Adipocyte (in vitro differentiated cells): ENCODE data around the gene GPR149.

Source experiments
- DNase-seq: peaks from one replicate; pipeline ENCODE4 v3.0.0-alpha.2; 2015; ENCODE audit warnings: low read depth
- H3K27me3 ChIP-seq: replicated peaks from 2 replicates; pipeline ENCODE4 v1.7.0; 2013; ENCODE audit warnings: mild to moderate bottlenecking, low read length, moderate library complexity; ENCODE audit not compliant: control insufficient read depth, insufficient read depth
- H3K36me3 ChIP-seq: 2 replicates; pipeline ENCODE4 v1.7.0; 2013; ENCODE audit warnings: low read length, mild to moderate bottlenecking, moderate library complexity; ENCODE audit not compliant: control insufficient read depth, insufficient read depth, severe bottlenecking
- H3K4me1 ChIP-seq: 2 replicates; pipeline ENCODE4 v1.7.0; 2013; ENCODE audit warnings: mild to moderate bottlenecking, low read length, moderate library complexity; ENCODE audit not compliant: control insufficient read depth, insufficient read depth
- H3K4me3 ChIP-seq: 2 replicates; pipeline ENCODE4 v1.7.0; 2013; ENCODE audit warnings: mild to moderate bottlenecking, low read length, moderate library complexity
- H3K9ac ChIP-seq: 2 replicates; pipeline ENCODE4 v1.7.0; 2013; ENCODE audit warnings: mild to moderate bottlenecking, low read length, moderate library complexity
- H3K9me3 ChIP-seq: 2 replicates; pipeline ENCODE4 v1.7.0; 2013; ENCODE audit warnings: mild to moderate bottlenecking, low read length, moderate library complexity; ENCODE audit not compliant: control insufficient read depth

Gene GPR149

DNA sequence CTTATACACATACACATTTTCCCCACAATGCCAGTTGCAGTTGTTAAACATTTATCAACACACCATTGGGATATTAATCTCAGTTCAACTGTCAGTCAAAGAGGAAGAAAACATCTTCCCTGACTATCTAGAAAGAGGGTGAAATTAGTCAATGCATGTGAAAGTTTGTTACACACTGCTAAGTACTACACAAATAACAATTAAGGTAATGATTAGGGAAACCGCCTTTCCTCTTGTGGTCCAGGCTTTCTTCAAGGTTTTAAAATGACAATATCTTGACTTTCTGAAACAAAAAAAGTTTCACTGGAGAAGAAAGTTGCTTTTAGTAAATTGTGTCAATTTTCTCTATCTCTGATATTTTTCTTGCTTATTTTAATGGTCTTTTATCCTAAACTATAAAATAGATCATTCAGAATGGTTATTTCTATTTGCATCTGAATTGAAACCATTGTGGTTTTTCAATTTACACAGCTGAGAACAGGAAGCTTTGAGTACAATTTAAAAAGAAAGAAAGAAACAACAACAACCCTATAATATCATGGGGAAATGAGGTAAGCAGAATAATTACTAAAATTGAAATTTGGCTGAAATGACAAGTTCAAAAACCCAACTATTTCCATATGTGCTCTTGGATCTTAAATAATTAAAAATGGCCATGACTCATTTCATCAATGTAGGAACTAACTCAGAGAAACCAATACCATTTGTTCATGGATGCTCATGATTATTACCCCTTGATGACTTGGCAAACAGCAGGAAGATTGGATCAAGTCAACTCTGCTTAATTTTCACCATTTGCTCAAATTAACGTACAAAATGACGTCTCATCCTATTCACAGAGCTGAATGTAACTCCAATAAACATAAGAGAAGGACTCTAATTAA is 31.7 kb downstream of the GPR149 start:
- H3K9ac ChIP-seq = no peak overlapping the region
- no peak overlapping the region for H3K4me3 ChIP-seq
- H3K27me3 ChIP-seq = no peaks in the 10 kb centered on the region
- H3K36me3 ChIP-seq = no peaks in the 10 kb centered on the region
- no peaks in the 10 kb centered on the region for H3K4me1 ChIP-seq
- no peak for DNase-seq
- H3K9me3 ChIP-seq = no peaks in the 10 kb centered on the region

DNA sequence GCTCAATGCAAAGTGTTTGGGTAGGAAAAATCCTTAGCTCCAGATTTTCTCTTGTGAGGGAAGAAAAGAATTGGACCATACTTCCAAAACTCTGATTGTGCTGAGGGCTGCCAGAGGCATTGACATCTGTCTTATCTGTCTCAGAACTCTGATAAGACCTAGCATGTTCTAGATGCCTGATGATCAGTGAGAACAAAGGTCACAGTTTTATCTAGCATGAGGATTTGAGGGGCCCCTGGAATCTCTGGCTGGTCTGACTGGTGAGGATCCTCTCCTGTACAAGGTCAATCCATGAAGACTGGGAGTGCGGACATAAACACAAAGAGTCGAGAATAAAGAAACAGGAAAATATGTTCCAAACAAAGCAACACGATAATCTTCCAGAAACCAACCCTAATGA is 40.1 kb downstream of the GPR149 start:
- no peak for DNase-seq
- Histone ChIP-seq H3K4me1 (no peaks in the 10 kb centered on the region), H3K36me3 (no peaks in the 10 kb centered on the region), H3K4me3 (no peak overlapping the region), H3K27me3 (no peaks in the 10 kb centered on the region), H3K9me3 (no peaks in the 10 kb centered on the region), H3K9ac (no peak overlapping the region)

DNA sequence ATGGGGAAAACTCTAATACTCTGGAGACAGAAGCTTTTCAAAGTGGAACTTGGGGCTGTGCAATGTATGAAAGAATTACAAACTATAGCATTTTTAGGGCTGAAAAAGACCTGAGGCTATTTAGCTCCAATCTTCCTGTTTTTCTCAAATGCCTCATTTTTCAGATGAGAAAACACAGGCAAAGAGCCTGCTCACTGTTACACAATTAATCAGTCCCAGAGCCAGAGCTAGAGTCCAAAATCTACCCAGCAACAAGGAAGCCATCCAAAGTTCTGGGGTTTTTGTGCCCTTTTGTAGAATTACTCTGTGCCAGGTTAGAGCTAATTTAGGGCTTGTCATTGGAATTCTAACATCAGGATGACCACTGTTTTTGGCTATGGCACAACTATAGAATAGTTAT is 45.5 kb downstream of the GPR149 start:
- Histone ChIP-seq H3K27me3 (no peaks in the 10 kb centered on the region), H3K36me3 (no peaks in the 10 kb centered on the region), H3K4me1 (peaks cover 4% of the 10 kb centered on the region), H3K9me3 (no peaks in the 10 kb centered on the region), H3K4me3 (no peak overlapping the region), H3K9ac (no peak overlapping the region)
- DNase-seq = peak; percentile 7

DNA sequence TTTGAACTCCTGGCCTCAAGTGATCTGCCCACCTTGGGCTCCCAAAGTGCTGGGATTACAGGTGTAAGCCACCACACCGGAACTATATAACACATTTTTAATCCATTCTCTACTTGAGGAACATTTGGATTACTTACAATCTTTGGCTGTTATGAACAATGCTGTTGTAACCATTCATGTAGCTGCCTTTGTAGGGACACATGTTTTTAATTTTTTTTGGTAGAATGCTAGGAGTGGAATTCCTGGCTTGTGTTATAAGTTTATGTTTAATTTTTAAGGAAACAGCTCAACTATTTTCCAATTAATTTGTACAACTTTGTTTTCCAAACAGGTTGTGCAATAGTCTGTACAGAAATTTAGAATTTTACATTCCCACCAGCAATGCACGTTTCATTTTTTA is 51.7 kb downstream of the GPR149 start:
- H3K9ac ChIP-seq = no peak overlapping the region
- no peaks in the 10 kb centered on the region for H3K4me1 ChIP-seq
- H3K9me3 ChIP-seq = no peaks in the 10 kb centered on the region
- H3K4me3 ChIP-seq = no peak overlapping the region
- DNase-seq = peak; percentile 2
- H3K36me3 ChIP-seq = no peaks in the 10 kb centered on the region
- H3K27me3 ChIP-seq = no peaks in the 10 kb centered on the region

DNA sequence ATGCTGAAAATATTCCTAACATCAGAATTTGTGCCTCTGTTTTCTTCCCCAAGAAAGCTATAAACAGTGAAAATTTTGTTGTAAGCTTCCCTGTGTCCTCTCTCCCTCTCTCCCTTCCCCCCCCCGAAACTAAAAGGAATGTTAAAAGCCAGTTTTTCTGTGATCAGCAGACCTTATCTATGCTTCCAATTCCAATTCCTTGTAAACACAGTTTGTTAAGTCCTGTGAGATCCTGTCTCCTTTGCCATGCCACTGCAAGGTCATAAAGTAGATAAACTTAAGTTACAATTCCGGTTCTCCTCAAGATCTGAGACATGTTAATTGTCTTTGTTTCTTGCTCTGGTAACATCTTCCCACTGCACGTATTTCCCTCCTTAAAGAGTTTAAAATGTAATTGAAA is 62.8 kb downstream of the GPR149 start:
- no peak overlapping the region for H3K4me3 ChIP-seq
- no peak for DNase-seq
- no peaks in the 10 kb centered on the region for H3K27me3 ChIP-seq
- no peaks in the 10 kb centered on the region for H3K9me3 ChIP-seq
- no peak overlapping the region for H3K9ac ChIP-seq
- H3K4me1 ChIP-seq = no peaks in the 10 kb centered on the region
- H3K36me3 ChIP-seq = no peaks in the 10 kb centered on the region

DNA sequence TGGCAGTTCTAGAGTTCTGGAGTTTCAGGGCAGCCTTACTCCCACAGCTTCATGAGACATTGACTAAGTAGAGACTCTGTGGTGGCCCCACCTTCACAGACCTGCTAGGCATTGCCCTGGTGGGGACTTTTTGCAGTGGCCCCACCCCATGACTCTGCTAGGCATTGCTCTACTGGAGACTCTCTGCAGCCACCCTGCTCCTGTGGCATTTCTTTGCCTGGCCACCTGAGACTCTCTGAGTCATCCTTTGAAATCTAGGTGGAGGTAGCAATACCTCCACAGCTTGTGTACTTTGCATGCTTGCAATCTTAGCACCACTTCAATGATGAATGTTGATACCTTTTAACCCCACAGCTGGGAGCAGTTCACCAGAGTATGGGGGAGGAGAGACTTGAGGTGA is 65.1 kb downstream of the GPR149 start:
- Histone ChIP-seq H3K9me3 (no peaks in the 10 kb centered on the region), H3K4me1 (no peaks in the 10 kb centered on the region), H3K36me3 (no peaks in the 10 kb centered on the region), H3K4me3 (no peak overlapping the region), H3K27me3 (no peaks in the 10 kb centered on the region), H3K9ac (no peak overlapping the region)
- no peak for DNase-seq

DNA sequence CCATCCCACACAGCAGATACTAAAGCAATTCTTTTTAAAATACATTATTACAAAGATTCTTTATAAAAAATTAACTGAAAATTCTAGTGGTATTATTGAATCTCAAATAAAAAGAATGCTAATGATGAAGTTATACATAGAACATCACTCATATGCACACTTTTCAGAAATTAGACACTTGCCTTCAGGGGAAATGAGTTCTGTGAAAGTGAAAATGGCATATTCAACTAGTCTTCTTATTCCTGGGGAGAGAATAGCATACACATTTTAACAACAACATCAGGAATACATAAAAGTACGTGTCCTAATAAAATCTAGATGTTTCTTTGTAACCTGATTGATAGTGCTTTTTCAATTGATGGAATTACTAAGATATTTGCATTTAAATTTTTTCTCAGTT is 68.9 kb downstream of the GPR149 start:
- no peaks in the 10 kb centered on the region for H3K27me3 ChIP-seq
- no peaks in the 10 kb centered on the region for H3K4me1 ChIP-seq
- H3K9me3 ChIP-seq = no peaks in the 10 kb centered on the region
- H3K36me3 ChIP-seq = no peaks in the 10 kb centered on the region
- H3K4me3 ChIP-seq = no peak overlapping the region
- no peak for DNase-seq
- no peak overlapping the region for H3K9ac ChIP-seq

DNA sequence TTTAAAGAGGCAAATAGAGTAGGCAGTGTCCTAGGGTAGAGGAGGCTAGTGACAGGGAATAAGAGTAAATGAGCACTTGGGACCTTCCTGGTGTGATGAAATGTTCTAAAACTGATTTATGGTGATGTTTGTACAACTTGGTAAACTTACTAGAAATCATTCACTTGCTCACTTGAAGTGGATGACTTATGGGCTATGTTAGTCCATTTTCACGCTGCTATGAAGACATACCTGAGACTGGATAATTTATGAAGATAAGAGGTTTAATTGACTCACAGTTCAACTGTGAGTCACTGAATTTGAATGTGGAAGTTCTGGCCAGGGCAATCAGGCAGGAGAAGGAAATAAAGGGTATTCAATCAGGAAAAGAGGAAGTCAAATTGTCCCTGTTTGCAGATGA is 74.0 kb downstream of the GPR149 start:
- Histone ChIP-seq H3K9ac (no peak overlapping the region), H3K9me3 (no peaks in the 10 kb centered on the region), H3K4me1 (no peaks in the 10 kb centered on the region), H3K27me3 (no peaks in the 10 kb centered on the region), H3K36me3 (no peaks in the 10 kb centered on the region), H3K4me3 (no peak overlapping the region)
- DNase-seq = no peak

DNA sequence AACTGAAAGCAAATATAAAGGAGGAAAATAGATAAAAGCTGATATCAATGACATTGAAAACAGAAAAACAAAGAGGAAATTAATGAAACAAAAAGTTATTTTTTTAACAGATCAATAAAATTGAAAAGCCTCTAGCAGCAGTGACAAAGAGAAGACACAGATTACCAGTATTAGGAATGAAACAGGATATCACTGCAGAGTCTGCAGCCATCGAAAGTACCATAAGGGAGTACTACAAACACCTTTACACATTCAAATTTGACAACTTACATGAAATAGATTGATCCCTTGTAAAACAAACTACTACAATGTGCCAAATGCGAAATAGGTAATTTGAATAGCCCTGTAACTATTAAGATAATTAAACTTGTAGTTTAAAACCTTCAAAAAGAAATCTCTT is 80.8 kb downstream of the GPR149 start:
- no peaks in the 10 kb centered on the region for H3K9me3 ChIP-seq
- H3K4me1 ChIP-seq = no peaks in the 10 kb centered on the region
- H3K36me3 ChIP-seq = no peaks in the 10 kb centered on the region
- H3K27me3 ChIP-seq = no peaks in the 10 kb centered on the region
- no peak overlapping the region for H3K4me3 ChIP-seq
- no peak for DNase-seq
- H3K9ac ChIP-seq = no peak overlapping the region

DNA sequence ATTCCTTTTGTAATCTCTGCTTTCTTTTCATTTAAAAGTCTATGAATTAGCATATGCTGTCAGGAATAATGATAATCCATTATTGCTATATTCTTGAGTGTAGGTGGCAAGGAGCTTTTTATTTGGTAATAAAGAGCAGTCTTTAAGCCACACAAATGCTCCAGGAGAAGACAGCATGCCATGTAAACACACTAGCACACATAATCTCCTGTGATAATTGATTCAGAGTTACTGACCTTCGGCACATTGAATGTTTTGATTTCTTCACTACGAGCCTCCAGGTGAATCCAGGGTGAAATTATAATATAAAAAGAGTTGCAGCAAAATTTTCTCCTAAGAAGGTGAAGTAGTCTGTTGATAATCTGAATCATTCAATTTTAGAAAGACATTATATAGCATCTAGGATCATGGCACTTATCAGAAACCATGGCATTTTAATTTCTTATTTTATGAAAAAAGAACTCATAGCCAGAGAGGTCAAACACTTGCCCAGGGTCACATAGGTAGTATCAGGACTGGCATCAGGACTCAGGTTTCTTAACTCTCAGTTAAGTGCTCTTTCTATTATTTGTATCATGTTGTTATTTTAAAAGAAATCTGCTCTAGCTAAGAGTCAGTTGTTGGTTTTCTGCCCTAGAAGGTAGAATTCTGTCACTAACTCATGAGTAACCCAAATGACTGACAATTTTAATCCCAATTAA is 84.4 kb downstream of the GPR149 start:
- no peaks in the 10 kb centered on the region for H3K36me3 ChIP-seq
- H3K4me1 ChIP-seq = no peaks in the 10 kb centered on the region
- H3K9me3 ChIP-seq = no peaks in the 10 kb centered on the region
- H3K27me3 ChIP-seq = no peaks in the 10 kb centered on the region
- DNase-seq = no peak
- H3K9ac ChIP-seq = no peak overlapping the region
- H3K4me3 ChIP-seq = no peak overlapping the region

DNA sequence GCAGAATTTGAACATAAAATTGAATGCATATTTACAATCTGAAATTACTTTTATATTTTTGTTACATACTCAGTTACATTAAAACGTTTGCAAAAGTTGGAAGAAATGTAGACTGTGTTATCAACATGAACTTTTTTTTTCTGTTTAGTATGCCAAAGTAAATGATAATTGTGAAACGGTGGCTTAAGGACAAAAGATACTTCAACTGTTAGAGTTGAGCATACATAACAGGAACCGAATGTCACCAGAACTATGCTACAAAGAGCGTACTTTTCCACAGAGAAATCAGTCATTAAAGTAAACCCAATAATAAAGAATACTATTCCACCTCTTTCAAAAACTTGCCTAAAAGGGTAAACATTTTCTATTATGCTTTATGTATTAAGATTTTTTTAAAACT is 91.4 kb downstream of the GPR149 start:
- no peak for DNase-seq
- H3K27me3 ChIP-seq = no peaks in the 10 kb centered on the region
- peaks cover 5% of the 10 kb centered on the region for H3K4me1 ChIP-seq
- no peaks in the 10 kb centered on the region for H3K9me3 ChIP-seq
- H3K36me3 ChIP-seq = no peaks in the 10 kb centered on the region
- no peak overlapping the region for H3K9ac ChIP-seq
- H3K4me3 ChIP-seq = no peak overlapping the region
